Lung (tissue), 12 donors: ENCODE measurements around the gene ZNF212. TPM values are rescaled to one million over a fixed set of nuclear protein-coding genes. Genes with fewer than 3 reads are reported as not detected.
"Not testable (repeated sequence)": the region's sequence is repeated elsewhere in the genome, so short reads cannot be mapped to it uniquely, and the experiment has no call there.

Experiments used
- ATAC-seq: fragments of 200-7000 bp; cut with Tn5 transposase; one replicate; pipeline ENCODE4 v1.9.1; 2020; ENCODE audit warnings: moderate number of reproducible peaks; ENCODE audit not compliant: insufficient read depth, low FRiP score
- DNase-seq, 3 donors: peaks; one replicate each; pipeline ENCODE4 v3.0.0-alpha.2; 2013 to 2017
- H3K27ac ChIP-seq, 2 donors: one replicate each; pipeline ENCODE4 v1.5.1; 2013; ENCODE audit warnings: mild to moderate bottlenecking in 2 of 2, moderate library complexity in 2 of 2, control low read depth in 1 of 2, inconsistent platforms in 1 of 2, low read depth in 1 of 2, low read length in 1 of 2
- H3K27me3 ChIP-seq, 3 donors: one replicate each; pipeline ENCODE4 v1.5.1; 2013; ENCODE audit warnings: low read length in 2 of 3; ENCODE audit not compliant: control insufficient read depth in 3 of 3, insufficient read depth in 3 of 3
- H3K36me3 ChIP-seq, 4 donors: one replicate each; pipeline ENCODE4 v1.5.1; 2013; ENCODE audit warnings: low read length in 4 of 4, mild to moderate bottlenecking in 1 of 4, moderate library complexity in 1 of 4; ENCODE audit not compliant: control insufficient read depth in 4 of 4, insufficient read depth in 4 of 4
- H3K4me1 ChIP-seq, 5 donors: one replicate each; pipeline ENCODE4 v1.5.1; 2013; ENCODE audit warnings: low read length in 5 of 5, mild to moderate bottlenecking in 2 of 5, moderate library complexity in 1 of 5; ENCODE audit not compliant: control insufficient read depth in 5 of 5, insufficient read depth in 5 of 5
- H3K4me3 ChIP-seq: one replicate; pipeline ENCODE4 v1.5.1; 2013; ENCODE audit warnings: mild to moderate bottlenecking, control low read depth, moderate library complexity
- H3K9ac ChIP-seq, 2 donors: one replicate each; pipeline ENCODE4 v1.5.1; 2013; ENCODE audit warnings: low read length in 2 of 2, control low read depth in 1 of 2; ENCODE audit not compliant: insufficient read depth in 1 of 2
- H3K9me3 ChIP-seq, 4 donors: one replicate each; pipeline ENCODE4 v1.5.1; 2013; ENCODE audit warnings: low read length in 3 of 4, mild to moderate bottlenecking in 1 of 4, moderate library complexity in 1 of 4; ENCODE audit not compliant: control insufficient read depth in 4 of 4, insufficient read depth in 3 of 4
- CTCF ChIP-seq: IDR thresholded peaks from 2 replicates; pipeline ENCODE4 v1.5.1; 2012; ENCODE audit warnings: mild to moderate bottlenecking; ENCODE audit errors: control extremely low read depth, extremely low read depth
- WGBS, 2 donors: extraction: QIAGEN DNeasy Blood & Tissue Kit; methylation state at CpG; one replicate each; pipeline ENCODE4 v1.1.7; 2013; 5-methylcytosine and 5-hydroxymethylcytosine counted together
- polyA plus RNA-seq, 2 donors: library from polyadenylated mRNA; stranded (reverse); fragments of 200-250 nt; gene quantifications; one replicate each; pipeline ENCODE4 v1.2.1, GENCODE V29; 2013
- total RNA-seq, 2 donors: library from RNA; depleted of rRNA in 1 of 2; stranded (reverse); fragments of >200 nt in 1 of 2; gene quantifications; one replicate each; pipeline ENCODE4 v1.2.1, GENCODE V29; 2014 to 2021
- donor health status: control.
- donor health status: control.
- donor health status: Bipolar disorder and iron deficiency.
- donor health status: healthy.
- donor health status: DM: yes; HTN: yes; CAD: no.

The ZNF212 gene
- total and polyA plus RNA-seq, 4 donors, result 5.7 to 10.2 (median 8.5) TPM

- H3K4me3 ChIP-seq, ATAC-seq, H3K27ac ChIP-seq, H3K4me1 ChIP-seq, DNase-seq, H3K27me3 ChIP-seq, H3K9me3 ChIP-seq, H3K9ac ChIP-seq: not testable (repeated sequence)
- H3K36me3 ChIP-seq, result peaks cover 25 to 47% (median 31%) of the 10 kb centered on the region in 4 donors
- WGBS, 2 donors, result 97 to 98% methylated on average over 10 of the region's 10 CpGs
Measured at GRCh38 chr7:149251518-149251917, 12.1 kb downstream of the ZNF212 start.

GRCh38 chr7:149252378-149252777, 12.9 kb downstream of the ZNF212 start:
- DNase-seq (no peak), ATAC-seq (no peak)
- no peak for TF ChIP-seq CTCF
- Histone ChIP-seq H3K4me3 (no peak overlapping the region), H3K27ac (no peak overlapping the region), H3K9me3 (no peaks in the 10 kb centered on the region), H3K4me1 (peaks cover 0 to 2% (median 0%) of the 10 kb centered on the region in 5 donors), H3K27me3 (no peaks in the 10 kb centered on the region), H3K36me3 (peaks cover 25 to 47% (median 31%) of the 10 kb centered on the region in 4 donors), H3K9ac (no peak overlapping the region)
- WGBS, 2 donors, result 93 to 100% methylated on average over 2 of the region's 2 CpGs

- DNase-seq, result no peak
- H3K27ac ChIP-seq, result no peak overlapping the region
- no peaks in the 10 kb centered on the region for H3K9me3 ChIP-seq
- no peak for TF ChIP-seq CTCF
- no peak overlapping the region for H3K4me3 ChIP-seq
- no peak for ATAC-seq
- H3K27me3 ChIP-seq, result no peaks in the 10 kb centered on the region
- H3K4me1 ChIP-seq, result peaks cover 0 to 2% (median 0%) of the 10 kb centered on the region in 5 donors
- WGBS, 2 donors, result 95 to 97% methylated on average over 7 of the region's 7 CpGs
- peaks cover 25 to 45% (median 31%) of the 10 kb centered on the region in 4 donors for H3K36me3 ChIP-seq
- no peak overlapping the region for H3K9ac ChIP-seq
Measured at GRCh38 chr7:149253665-149254064, 14.2 kb downstream of the ZNF212 start.

- H3K36me3 ChIP-seq, result peaks cover 25 to 45% (median 31%) of the 10 kb centered on the region in 4 donors
- H3K9ac ChIP-seq, result no peak overlapping the region
- 94 to 96% methylated on average over 16 of the region's 16 CpGs for WGBS, 2 donors
- no peak for ATAC-seq
- TF ChIP-seq CTCF, result no peak
- H3K27me3 ChIP-seq, result no peaks in the 10 kb centered on the region
- peaks cover 0 to 2% (median 0%) of the 10 kb centered on the region in 5 donors for H3K4me1 ChIP-seq
- H3K4me3 ChIP-seq, result no peak overlapping the region
- H3K9me3 ChIP-seq, result no peaks in the 10 kb centered on the region
- DNase-seq, result no peak
- no peak overlapping the region for H3K27ac ChIP-seq
Measured at GRCh38 chr7:149254181-149254858, 14.9 kb downstream of the ZNF212 start.
